ENCODE measurements around the gene POLRMT.
"Not testable (repeated sequence)": the region's sequence is repeated elsewhere in the genome, so short reads cannot be mapped to it uniquely, and the experiment has no call there.

- TF ChIP-seq, protein P1, sequence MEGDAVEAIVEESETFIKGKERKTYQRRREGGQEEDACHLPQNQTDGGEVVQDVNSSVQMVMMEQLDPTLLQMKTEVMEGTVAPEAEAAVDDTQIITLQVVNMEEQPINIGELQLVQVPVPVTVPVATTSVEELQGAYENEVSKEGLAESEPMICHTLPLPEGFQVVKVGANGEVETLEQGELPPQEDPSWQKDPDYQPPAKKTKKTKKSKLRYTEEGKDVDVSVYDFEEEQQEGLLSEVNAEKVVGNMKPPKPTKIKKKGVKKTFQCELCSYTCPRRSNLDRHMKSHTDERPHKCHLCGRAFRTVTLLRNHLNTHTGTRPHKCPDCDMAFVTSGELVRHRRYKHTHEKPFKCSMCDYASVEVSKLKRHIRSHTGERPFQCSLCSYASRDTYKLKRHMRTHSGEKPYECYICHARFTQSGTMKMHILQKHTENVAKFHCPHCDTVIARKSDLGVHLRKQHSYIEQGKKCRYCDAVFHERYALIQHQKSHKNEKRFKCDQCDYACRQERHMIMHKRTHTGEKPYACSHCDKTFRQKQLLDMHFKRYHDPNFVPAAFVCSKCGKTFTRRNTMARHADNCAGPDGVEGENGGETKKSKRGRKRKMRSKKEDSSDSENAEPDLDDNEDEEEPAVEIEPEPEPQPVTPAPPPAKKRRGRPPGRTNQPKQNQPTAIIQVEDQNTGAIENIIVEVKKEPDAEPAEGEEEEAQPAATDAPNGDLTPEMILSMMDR (IDR thresholded peaks at IDR 0.05; ENCODE audit: poor library complexity): not testable (repeated sequence)
- not testable (repeated sequence) for TF ChIP-seq EZH2 (IDR thresholded peaks at IDR 0.05; ENCODE audit: borderline replicate concordance); EZH2phosphoT487 (IDR thresholded peaks at IDR 0.05; ENCODE audit: low read depth, severe bottlenecking, unreplicated experiment)
Observed at GRCh38 chr19:603302-603639, 30.1 kb downstream of the POLRMT start.

All from hepatocyte (in vitro differentiated cells).